Sigmoid colon (tissue), 7 donors: ENCODE measurements around the gene MAZ. TPM values are rescaled to one million over a fixed set of nuclear protein-coding genes. Genes with fewer than 3 reads are reported as not detected.

Experiments
- DNase-seq: peaks from one replicate; pipeline ENCODE4 v3.0.0-alpha.2; 2019
- H3K27ac ChIP-seq, 4 donors: fragments of 200-600 bp; sonication (generic); one replicate each; pipeline ENCODE4 v1.5.1; 2016 to 2019; ENCODE audit warnings: mild to moderate bottlenecking in 1 of 4
- H3K27me3 ChIP-seq, 3 donors: fragments of 200-600 bp; sonication (generic); one replicate each; pipeline ENCODE4 v1.5.1; 2019; ENCODE audit warnings: mild to moderate bottlenecking in 1 of 3
- H3K36me3 ChIP-seq, 4 donors: fragments of 200-600 bp; sonication (generic); one replicate each; pipeline ENCODE4 v1.5.1; 2016 to 2019
- H3K4me1 ChIP-seq, 4 donors: fragments of 200-600 bp; sonication (generic); one replicate each; pipeline ENCODE4 v1.5.1; 2017 to 2019
- H3K4me3 ChIP-seq, 4 donors: fragments of 200-600 bp; sonication (generic); one replicate each; pipeline ENCODE4 v1.5.1; 2017 to 2019; ENCODE audit warnings: mild to moderate bottlenecking in 2 of 4, moderate library complexity in 1 of 4
- H3K9me3 ChIP-seq, 4 donors: fragments of 200-600 bp in 3 of 4; sonication (generic) in 3 of 4; one replicate each; pipeline versions ENCODE4 v1.5.1 to v1.6.1; 2013 to 2019
- CTCF ChIP-seq, 4 experiments: fragments of 450-650 bp in 3 of 4; fragments of 200-600 bp in 1 of 4; IDR thresholded peaks; one replicate each; pipeline ENCODE4 v1.5.1; 2016 to 2019; ENCODE audit warnings: antibody characterized with exemption in 4 of 4, mild to moderate bottlenecking in 3 of 4, moderate library complexity in 2 of 4
- EP300 ChIP-seq, 4 donors: sonication (generic); formaldehyde crosslinking; IDR thresholded peaks; one replicate each; pipeline ENCODE4 v1.6.1; 2017; ENCODE audit warnings: antibody characterized with exemption in 4 of 4
- POLR2A ChIP-seq, 2 donors: fragments of 450-650 bp; IDR thresholded peaks; one replicate each; pipeline ENCODE4 v1.6.1; 2016; ENCODE audit warnings: antibody characterized with exemption in 2 of 2, mild to moderate bottlenecking in 2 of 2, moderate library complexity in 2 of 2
- POLR2AphosphoS5 ChIP-seq, 4 donors: sonication (generic); formaldehyde crosslinking; IDR thresholded peaks; one replicate each; pipeline ENCODE4 v1.6.1; 2017; ENCODE audit warnings: antibody characterized with exemption in 4 of 4
- WGBS, 2 donors: extraction: QIAGEN DNeasy Blood & Tissue Kit; methylation state at CpG; one replicate each; pipeline ENCODE4 v1.1.7; 2013; 5-methylcytosine and 5-hydroxymethylcytosine counted together
- intact Hi-C: fragments of 100-400 bp; cut with DNase I; formaldehyde crosslinking; loops from one replicate; pipeline ENCODE4 v1.15.1; 2023
- polyA plus RNA-seq, 3 donors: library from polyadenylated mRNA; stranded (reverse); fragments of 200-250 nt; gene quantifications; one replicate each; pipeline ENCODE4 v1.2.3, GENCODE V29; 2013
- total RNA-seq, 4 donors: library from RNA; depleted of rRNA; stranded (reverse); fragments of >200 nt; gene quantifications; one replicate each; pipeline ENCODE4 v1.1.0, GENCODE V29; 2016
- donor health status: healthy with polysubstance abuse.
- donor health status: Bipolar disorder and iron deficiency.
- donor health status: healthy.

The MAZ gene
- total and polyA plus RNA-seq, 7 donors = 59.6 to 226 (median 102) TPM

GRCh38 chr16:29806641-29807425 lies 504 bp downstream of the MAZ start:
- intact Hi-C loops = no loop called here
- DNase-seq = peak; percentile 84
- peak overlapping the region; percentile 59 to 70 (median 60) for H3K4me3 ChIP-seq
- no peaks in the 10 kb centered on the region for H3K9me3 ChIP-seq
- H3K27ac ChIP-seq = peak overlapping the region; percentile 94 to 97 (median 95)
- TF ChIP-seq EP300 (IDR thresholded peaks at IDR 0.05) (no peak), POLR2A (IDR thresholded peaks at IDR 0.05) (no peak), CTCF (IDR thresholded peaks at IDR 0.05) (no peak), POLR2AphosphoS5 (IDR thresholded peaks at IDR 0.05) (no peak)
- peaks cover 0 to 22% (median 8%) of the 10 kb centered on the region in 4 donors for H3K36me3 ChIP-seq
- no peaks in the 10 kb centered on the region for H3K27me3 ChIP-seq
- WGBS, 2 donors = 1% methylated on average over 99 of the region's 99 CpGs
- peaks cover 0 to 56% (median 50%) of the 10 kb centered on the region in 4 donors for H3K4me1 ChIP-seq

- intact Hi-C loops = no loop called here
- DNase-seq = peak; percentile 96
- TF ChIP-seq POLR2A (IDR thresholded peaks at IDR 0.05) (peak; percentile 27 to 79), EP300 (IDR thresholded peaks at IDR 0.05) (no peak), CTCF (IDR thresholded peaks at IDR 0.05) (peak; percentile 18 to 59 (median 36)), POLR2AphosphoS5 (IDR thresholded peaks at IDR 0.05) (peak; percentile 76 to 80 (median 78))
- Histone ChIP-seq H3K27me3 (no peaks in the 10 kb centered on the region), H3K36me3 (peaks cover 0 to 22% (median 8%) of the 10 kb centered on the region in 4 donors), H3K27ac (peak overlapping the region; percentile 94 to 97 (median 95)), H3K4me3 (peak overlapping the region; percentile 41 to 70 (median 60)), H3K9me3 (no peaks in the 10 kb centered on the region), H3K4me1 (peaks cover 0 to 63% (median 56%) of the 10 kb centered on the region in 4 donors)
- 1% methylated on average over 69 of the region's 69 CpGs for WGBS, 2 donors
Measured at GRCh38 chr16:29807426-29808218, 1.3 kb downstream of the MAZ start.

GRCh38 chr16:29808219-29808900 lies 2.0 kb downstream of the MAZ start:
- WGBS, 2 donors = 43 to 49% methylated on average over 25 of the region's 25 CpGs
- intact Hi-C loops = no loop called here
- Histone ChIP-seq H3K4me3 (peak overlapping the region; percentile 41 to 70 (median 60)), H3K27me3 (no peaks in the 10 kb centered on the region), H3K36me3 (peaks cover 0 to 22% (median 8%) of the 10 kb centered on the region in 4 donors), H3K9me3 (no peaks in the 10 kb centered on the region), H3K27ac (peak overlapping the region; percentile 94 to 97 (median 95)), H3K4me1 (peaks cover 0 to 71% (median 64%) of the 10 kb centered on the region in 4 donors)
- DNase-seq = no peak
- TF ChIP-seq POLR2AphosphoS5 (IDR thresholded peaks at IDR 0.05) (no peak), CTCF (IDR thresholded peaks at IDR 0.05) (no peak), POLR2A (IDR thresholded peaks at IDR 0.05) (no peak), EP300 (IDR thresholded peaks at IDR 0.05) (no peak)

GRCh38 chr16:29809031-29809747 lies 2.9 kb downstream of the MAZ start:
- peak overlapping the region; percentile 94 to 97 (median 95) for H3K27ac ChIP-seq
- H3K36me3 ChIP-seq = peaks cover 0 to 22% (median 8%) of the 10 kb centered on the region in 4 donors
- no peaks in the 10 kb centered on the region for H3K9me3 ChIP-seq
- peaks cover 0 to 75% (median 69%) of the 10 kb centered on the region in 4 donors for H3K4me1 ChIP-seq
- no peak for DNase-seq
- WGBS, 2 donors = 72 to 81% methylated on average over 31 of the region's 31 CpGs
- intact Hi-C loops = no loop called here
- no peaks in the 10 kb centered on the region for H3K27me3 ChIP-seq
- no peak for TF ChIP-seq POLR2AphosphoS5 (IDR thresholded peaks at IDR 0.05)
- no peak for TF ChIP-seq CTCF (IDR thresholded peaks at IDR 0.05)
- TF ChIP-seq EP300 (IDR thresholded peaks at IDR 0.05) = no peak
- no peak for TF ChIP-seq POLR2A (IDR thresholded peaks at IDR 0.05)
- H3K4me3 ChIP-seq = peak overlapping the region in 1 of 4 donors; percentile 59
